NCI-H2227 (cell line): ENCODE data around the gene CCSAP.
"Not testable (repeated sequence)": the region's sequence is repeated elsewhere in the genome, so short reads cannot be mapped to it uniquely, and the experiment has no call there.

Experiments used
- DNase-seq: peaks from one replicate; lab custom pipeline; 2025; ENCODE audit not compliant: unreplicated experiment; lab: John Stamatoyannopoulos, UW

CCSAP gene

DNA sequence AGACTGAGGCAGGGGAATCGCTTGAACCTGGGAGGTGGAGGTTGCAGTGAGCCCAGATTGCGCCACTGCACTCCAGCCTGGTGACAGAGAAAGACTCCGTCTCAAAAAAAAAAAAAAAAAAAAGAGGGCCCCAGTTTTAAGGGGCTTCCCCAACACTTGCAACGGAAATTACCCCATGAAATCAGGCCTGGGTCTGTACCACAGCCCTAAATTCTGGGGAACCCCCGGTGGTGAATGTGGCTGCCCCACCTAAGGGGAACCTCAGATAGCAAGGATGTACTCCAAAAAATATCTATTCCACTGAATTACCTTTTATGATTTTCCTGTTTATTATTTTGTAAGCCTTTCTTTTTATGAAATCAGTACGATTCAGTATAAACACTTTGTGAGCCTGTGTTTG lies 15.1 kb downstream of the CCSAP start:
- DNase-seq: not testable (repeated sequence)

DNA sequence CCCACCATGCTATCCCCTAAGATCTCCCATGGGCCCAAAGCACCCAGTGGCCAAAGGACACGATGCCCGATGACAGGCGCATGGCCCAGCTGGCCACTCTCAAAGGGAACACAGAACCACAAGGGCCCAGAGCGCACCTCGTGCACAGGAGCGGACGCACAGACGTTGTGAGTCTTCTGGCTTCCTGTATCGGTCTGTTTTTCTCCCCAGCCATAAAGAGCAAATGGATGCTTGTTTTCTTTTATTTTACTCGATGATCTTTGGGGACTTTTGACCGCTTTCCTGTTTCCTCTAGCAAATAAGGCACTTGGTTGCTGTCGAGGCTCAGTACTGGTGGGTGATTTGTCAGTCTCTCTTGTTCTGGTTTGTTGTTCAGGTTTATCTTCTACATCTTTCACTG lies 16.2 kb downstream of the CCSAP start:
- no peak for DNase-seq

DNA sequence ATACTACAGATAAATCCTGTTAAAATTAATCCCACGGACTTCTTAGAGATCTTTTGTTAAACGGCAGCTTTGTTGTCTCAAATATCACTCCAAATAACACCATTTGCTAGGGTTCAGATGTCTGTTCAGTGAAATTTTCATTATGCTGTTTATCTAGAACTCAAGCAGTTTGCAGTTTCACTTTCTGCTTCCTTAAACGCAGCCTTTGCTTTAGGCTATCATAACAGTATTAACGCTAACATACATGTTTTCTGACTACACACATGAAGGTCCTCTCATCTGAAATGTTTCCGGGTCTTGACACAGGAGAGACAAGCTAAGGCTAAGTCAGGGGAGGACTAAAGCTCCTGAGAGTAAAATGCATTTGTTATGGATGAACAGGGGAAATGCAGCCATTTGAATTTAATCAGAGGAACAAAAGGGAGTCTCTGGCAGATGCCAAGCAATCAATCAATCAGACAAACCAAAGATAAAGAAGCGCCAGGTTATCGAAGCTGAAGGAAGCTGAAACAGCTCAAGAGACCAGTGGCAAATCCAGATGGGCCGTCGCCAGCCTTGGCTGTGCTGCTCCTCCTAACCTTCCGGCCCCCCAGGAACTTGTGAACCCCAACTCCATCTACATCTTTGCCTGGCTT lies 16.9 kb downstream of the CCSAP start:
- no peak for DNase-seq

DNA sequence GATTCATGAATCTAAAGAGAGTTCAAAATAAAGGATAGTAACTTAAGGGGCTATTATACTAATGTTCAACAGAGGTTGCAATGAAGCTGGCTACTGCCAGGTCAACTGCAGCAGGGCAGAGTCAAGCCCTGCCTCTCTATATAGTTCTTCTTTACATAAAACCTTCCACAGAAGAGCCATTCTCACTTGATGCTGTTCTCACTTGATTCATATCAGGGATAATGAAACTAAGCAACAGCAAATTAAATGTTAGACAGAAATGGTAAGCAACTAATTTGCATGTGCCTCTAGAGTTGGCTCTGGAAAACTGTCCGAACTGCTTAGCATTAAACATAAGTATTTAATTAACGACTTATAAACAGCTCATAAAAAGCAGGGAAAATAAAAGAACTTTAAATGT lies 17.4 kb downstream of the CCSAP start:
- DNase-seq: no peak

DNA sequence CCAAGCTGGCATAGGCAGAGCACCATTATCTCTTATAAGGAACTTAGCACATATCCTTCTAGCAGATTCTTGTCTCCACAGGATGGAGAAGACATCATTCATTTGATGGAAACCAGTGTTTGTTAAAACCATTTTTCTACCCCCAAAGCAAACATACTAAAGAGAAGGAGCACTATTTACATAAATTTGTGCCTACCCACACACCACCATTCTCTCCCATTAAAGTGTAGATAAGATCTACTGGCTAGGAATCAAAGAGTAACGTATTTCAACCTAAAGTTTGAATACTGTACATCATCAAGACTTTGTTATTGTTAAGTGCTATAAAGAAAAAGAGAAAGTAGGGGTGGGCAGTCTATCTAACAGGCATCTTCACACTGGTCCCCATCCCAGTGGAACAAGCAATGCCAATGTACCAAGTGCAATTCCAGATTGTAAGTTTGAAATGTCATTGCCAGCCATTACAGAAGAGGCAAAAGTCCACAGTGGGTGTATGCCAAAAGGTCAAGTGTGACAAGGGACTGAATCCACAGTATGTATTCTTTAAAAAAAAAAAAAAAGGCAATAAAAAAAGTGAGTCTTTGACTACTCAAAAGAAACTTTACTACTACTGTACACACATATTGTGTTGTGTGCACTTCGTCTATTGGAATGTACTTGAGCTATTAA lies 18.8 kb downstream of the CCSAP start:
- DNase-seq: no peak

DNA sequence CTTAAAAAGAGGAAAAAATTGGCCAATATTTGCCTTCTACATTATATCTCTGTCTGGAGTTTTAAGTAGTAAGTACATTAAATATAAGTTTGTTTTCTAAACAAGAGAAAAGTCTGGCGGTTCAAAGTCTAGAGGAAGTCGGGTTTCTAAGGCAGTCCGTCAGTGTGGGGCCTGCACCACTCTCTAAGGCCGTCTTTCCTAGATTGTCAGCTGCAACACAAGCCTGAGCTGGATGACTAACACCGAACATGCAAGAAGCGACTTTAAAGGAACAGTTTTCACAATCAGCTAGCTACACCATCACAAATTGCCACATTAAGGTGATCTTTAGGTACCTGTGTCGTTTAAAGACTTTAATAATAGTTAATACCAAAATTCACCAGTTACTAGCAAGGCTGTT lies 19.6 kb downstream of the CCSAP start:
- DNase-seq: no peak

DNA sequence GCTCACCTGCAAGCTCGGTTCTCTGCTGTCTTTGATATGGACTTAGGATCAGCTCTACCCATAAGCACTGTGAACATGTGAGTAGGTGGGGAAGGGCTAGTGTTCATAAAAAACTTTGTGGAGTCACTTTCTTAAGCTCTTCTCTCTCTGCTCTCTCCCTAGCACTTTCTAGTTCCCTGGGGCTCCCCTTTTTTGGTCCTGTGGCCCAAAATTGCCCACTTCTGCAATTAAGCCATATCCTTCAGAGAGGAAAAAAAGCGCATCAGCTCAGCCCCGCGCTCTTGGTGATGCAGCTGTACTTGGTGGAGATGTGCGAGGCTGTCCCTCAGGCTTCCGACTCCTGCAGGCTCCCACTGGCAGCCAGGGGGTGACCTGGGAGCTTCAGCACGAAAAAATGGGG lies 23.4 kb downstream of the CCSAP start:
- no peak for DNase-seq

DNA sequence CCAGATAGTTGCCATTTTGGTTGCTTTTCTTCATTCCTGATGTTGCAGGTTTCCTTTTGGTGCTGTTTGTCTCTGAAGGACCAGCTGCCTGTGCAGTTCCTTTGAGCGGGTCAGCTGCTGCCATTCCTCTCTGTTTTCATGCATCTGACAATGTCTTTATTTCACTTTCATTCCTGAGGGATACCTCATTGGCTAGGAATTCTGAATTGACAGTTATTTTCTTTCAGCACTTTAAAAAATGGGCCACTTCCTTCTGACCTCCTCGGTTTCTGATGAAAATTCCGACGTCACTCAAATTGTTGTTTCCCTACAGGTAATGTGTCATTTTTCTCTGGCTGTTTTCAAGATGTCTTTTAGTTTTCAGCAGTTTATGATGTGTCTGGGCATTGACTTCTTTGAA lies 24.8 kb downstream of the CCSAP start:
- DNase-seq: no peak

DNA sequence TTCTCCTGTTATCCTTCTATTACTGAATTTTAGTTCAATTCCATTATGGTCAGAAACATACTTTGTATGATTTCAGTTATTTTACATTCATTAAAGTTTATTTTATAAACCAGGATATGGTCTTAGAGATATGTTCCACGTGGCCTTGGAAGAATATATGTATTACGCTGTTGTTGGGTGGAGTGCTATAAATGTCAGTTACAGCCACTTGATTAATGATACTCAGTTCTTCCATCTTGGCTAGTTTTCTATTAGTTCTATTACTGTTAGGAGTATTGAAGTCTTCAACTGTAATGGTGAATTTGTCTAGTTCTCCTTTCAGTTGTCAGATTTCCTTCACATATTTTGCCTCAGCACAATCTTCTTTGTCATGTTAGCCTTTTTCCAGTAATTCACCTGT lies 26.7 kb downstream of the CCSAP start:
- no peak for DNase-seq

DNA sequence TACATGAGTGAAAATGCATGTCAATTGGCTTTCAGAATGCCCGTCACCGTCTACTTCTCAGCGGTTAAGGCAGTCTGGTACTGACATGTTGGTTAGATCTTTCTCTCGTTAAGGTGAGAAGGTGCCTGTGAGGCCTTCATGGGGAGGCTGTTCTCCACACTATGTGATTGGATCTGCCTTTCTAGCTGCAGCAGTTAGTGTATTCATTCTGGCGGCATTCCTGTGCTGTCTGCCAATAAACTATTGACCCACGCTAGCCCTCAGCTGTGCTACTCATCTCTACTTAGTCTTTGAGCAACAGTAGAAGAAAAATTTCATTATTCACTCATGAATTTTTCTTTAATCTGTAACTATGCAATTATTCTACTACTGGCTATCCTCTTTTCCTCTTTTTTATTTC lies 32.0 kb downstream of the CCSAP start:
- DNase-seq: no peak

DNA sequence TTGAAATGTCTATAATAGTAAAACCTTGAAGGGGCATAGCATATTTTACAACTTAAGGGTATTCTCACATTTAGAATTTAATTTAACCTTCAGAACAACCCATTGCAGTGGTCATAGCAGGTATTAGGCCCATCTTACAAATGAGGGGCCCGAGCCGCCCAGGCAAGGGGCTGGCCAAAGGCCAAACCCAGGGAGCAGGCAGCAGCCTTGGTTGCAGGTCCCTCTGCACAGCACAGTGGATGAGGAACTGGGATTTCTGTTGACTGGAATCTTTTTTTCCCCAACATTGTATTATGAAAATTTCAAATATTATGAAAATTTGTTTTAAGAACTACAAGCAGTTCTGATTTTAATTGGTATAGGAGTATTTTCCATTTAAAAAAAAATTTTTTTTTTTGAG lies 33.2 kb downstream of the CCSAP start:
- DNase-seq: no peak

DNA sequence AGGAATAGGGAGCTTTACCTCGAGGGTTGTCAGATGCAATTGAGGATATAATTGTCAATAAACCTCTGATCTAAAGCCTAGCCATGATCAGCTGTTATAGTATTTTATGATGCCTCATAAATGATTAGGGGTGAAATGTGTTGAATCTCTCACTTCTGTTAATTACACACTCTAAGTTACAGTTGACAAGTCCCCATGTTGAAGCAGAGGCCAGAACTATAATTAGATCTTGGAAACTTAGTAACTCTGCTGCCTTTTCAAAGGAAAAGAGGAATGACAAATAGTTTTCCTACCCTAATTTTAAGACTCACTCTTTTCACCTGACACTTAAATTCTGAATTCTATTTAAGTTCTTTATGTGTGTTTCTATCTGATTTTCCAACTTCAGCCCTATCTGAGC lies 33.8 kb downstream of the CCSAP start:
- no peak for DNase-seq

DNA sequence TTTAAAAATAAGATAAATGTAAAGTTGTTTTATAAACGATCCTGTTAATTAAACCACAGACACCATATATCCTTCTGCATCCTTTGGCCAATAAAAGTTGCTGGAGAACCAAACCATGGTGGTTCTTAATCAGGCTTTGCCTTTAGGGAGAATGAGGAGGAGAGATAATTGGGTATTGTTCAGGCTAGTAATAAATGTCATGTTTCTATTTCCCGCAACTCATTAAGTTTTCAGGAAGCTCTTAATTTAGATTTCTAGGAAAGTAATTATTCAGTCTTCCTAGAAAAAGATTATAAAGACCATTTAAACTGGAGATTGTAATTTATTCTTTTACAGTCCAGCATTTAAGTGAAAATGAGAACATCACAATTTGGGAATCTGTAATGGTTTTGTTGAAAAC lies 37.5 kb downstream of the CCSAP start:
- DNase-seq: no peak

DNA sequence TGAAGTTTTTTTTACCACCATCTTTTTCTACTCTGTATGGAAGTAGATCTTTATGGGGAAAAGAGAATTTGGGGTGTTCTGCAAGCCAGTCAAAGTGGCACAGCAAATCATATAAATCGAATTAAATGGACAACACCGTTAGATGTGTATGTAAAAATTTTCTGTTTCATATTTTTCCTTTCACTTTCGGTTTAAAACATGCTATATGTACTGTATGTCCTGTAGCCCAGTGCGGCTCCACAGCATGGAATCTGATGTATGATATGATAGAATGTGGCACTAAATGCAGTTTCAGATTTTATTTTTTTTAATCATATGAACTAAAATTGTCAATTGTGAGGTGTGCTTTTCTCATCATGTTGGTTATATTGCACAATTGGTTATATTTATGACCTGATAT lies 39.0 kb downstream of the CCSAP start:
- no peak for DNase-seq

DNA sequence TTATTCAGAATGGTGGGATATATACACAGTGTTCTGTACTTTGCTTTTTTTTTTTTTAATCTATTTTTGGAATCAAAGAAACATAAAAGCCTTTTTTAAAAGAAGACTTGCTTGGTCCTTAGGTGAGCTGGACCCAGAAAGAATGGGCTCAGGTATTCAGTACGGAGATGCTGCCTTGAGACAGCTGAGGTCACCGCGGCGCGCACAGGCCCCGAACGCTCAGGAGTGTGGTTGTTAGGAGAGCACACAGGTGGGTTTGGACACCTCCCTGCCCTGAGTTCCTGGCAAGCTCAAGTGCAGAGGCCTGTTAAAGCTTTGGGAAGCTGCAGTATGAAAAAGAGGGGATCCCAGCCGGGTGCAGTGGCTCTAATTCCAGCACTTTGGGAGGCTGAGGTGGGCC lies 40.1 kb downstream of the CCSAP start:
- DNase-seq: no peak

DNA sequence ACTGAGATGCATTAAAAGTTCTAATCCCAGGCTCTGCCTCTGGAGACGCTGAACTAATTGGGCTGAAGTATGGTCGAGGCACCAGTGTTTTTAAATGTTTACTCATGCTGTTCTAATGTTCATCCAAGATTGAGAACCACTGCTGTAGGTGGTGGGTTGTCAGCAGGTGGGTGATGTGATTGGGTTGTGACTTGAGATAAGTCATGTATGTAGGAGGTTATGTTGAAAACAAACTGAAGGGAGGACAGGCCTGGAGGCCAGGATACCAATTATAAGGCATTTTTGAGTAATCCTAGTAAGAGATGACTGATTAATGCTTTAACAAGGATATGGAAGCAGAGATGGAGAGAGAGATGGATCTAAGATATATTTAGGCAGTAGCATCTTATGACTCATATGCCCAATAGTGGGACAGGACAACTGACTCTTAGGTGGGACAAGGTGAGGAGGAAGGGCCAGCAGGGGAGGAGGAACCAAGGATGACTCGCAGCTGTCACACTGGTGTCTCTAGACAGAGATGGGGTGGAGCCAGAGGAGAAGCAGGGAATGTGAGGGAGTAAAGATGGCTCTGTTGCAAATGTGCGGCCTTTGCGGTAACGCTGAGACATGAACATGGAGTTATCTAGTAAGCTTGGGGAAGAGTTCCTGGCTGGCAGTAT lies 42.6 kb downstream of the CCSAP start:
- no peak for DNase-seq

DNA sequence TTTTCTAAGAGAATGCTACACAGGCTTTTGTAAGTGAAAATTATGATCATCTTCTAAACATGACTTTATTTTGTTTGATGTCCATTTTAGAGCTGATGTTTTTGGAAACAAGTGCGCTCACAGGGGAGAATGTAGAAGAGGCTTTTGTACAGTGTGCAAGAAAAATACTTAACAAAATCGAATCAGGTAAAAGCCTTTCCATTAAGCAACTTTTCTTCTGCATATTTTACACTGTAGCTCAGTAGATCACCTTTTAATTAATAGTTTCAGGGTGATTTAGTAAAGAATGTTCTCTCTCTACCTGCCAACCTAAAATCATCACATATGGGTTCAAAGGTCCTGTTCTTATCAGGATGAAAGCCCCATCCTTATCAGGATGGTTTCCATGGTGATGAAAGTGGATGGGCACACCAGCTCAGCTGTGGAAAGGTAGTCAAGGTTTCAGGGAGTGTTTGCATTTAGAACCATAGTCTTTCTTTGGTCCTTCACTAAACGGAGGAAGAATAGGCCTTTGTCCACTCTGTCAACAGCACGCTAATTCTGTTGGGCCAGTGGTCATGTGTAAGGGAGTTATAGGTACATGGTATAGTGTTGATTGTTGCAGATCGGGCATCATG lies 43.9 kb downstream of the CCSAP start:
- DNase-seq: no peak

DNA sequence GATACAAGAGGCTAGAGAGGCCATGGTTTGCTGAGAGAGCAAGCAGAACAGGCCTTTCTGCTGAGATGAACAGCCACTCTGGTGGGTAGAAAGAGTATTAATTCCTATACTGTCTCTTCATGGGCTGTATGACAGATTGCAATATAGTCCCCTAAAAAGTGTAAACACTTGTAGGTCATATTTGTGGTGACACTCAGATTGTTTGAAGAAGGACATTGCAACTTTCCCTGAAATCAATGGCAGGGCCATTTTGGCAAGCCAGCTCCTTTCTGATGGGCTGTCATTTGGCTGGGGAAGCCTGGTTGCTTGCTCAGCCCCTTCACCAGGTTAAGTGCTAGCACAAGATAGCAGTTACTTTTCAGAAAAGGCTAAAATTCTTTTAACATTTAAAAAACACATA lies 44.4 kb downstream of the CCSAP start:
- no peak for DNase-seq

DNA sequence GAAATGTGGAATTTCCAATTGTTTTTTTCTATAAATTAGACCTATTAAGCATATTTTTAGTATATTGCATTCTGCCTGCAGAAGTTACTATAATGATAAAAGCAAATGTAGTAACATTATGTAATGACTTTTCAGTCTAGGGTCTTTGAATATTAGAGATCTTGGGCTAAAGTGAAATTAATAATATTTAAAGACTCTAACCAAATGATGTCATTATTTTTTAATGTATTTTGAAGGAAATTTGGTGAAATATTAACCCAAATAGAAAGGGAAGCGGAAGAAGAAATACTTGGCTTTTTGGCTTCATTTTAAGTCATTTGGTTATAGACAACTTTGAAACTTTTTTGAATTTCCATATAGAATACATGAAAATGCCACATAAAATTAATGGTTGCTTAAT lies 45.1 kb downstream of the CCSAP start:
- DNase-seq: no peak

DNA sequence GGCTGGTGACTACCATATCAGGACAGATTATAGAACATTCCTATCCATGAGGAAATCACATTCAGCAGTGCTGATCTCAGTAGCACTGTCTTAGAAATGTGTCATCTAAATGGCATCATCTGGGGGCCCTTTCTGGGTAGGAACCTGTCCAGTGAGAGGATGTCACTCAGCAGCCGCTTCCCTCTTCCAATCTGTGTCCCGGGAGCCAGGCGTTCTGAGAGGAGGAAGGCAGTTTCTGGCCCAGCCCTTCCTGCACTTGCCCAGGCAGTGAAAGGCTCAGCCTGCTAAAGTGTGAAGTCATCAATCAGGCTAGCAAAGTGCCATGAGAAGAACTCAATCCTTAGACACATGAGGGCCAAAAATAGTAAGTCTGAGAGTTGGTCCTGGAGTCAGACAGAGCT lies 46.3 kb downstream of the CCSAP start:
- DNase-seq: no peak

DNA sequence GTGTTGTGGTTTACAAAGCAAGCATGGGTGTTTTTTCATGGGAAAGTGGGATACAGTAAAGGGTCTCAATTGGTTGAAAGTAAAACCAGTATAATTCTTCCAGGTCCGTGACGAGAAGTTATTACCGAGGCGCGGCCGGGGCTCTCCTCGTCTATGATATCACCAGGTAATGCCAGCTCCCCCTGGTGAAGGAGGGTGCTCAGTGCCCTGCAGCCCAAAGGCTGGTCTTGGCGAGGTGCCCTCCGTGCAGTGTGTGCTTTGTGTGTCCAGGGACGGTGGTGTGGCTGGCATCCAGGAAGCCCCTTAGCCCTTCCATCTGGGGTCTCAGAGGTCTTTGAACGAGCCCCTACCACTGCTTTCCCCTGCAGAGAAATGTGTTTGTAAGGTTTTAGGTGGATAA lies 47.1 kb downstream of the CCSAP start:
- DNase-seq: no peak

DNA sequence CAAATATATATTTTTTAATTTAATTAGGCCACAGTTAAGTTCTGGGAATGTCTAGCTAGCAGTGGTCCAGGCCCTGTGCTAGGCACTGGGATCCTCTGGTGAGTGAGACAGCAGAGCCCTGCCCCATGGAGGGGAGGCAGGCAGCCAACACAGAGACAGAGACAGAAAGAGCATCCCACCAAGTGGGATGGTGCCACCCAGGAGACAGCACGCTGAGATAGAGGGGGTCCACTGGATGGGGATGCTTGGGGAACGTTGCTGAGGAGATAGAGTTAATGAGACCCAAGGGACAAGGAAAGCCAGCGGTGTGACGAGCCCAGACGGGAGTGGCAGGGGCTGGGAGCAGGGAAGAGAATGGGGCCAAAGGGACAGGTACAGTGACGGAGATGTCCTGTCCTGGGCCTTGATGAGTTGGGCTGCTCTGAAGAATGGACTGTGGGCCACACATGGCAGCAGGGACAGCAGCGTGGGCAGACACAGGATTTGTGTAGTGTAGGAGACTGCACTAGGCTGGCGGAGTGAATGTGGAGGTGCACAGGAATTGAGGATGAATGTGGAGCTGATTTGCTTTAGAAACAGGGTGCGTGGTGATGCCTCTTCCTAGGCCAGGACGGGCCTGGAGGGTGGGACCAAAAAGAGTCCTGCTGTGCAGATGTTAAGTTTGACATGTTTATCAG lies 49.2 kb downstream of the CCSAP start:
- no peak for DNase-seq
